PC-9 (cell line): ENCODE measurements around the gene RABL3. TPM values are rescaled to one million over a fixed set of nuclear protein-coding genes. Genes with fewer than 3 reads are reported as not detected.

Experiments
- BruUV-seq: library from RNA; stranded (reverse); fragments of 400-500 nt; replicated peaks from 2 replicates; lab custom pipeline; 2021; lab: Mats Ljungman, UMichigan
- CTCF ChIA-PET: fragments of 300-600 bp; sonication (Branson Sonifier 250); formaldehyde crosslinking; loops from one replicate; lab custom pipeline; 2022; ENCODE audit warnings: antibody characterized with exemption; lab: Charles Lee
- POLR2A ChIA-PET: fragments of 300-600 bp; sonication (Branson Sonifier 250); formaldehyde crosslinking; loops from one replicate; lab custom pipeline; 2022; ENCODE audit warnings: antibody characterized with exemption; ENCODE audit not compliant: unreplicated experiment; lab: Charles Lee
- DNase-seq, 2 experiments: peaks; one replicate each; pipeline versions ENCODE4 v3.0.0 to v3.0.0-alpha.2; 2015 to 2022; ENCODE audit warnings: mixed read lengths in 1 of 2
- H2AFZ ChIP-seq: fragments of 200-600 bp; sonication (generic); 2 replicates; pipeline ENCODE4 v1.8.1; 2017; ENCODE audit warnings: antibody characterized with exemption
- H3F3A ChIP-seq: fragments of 200-600 bp; sonication (generic); 2 replicates; pipeline ENCODE4 v1.8.1; 2017; ENCODE audit warnings: antibody characterized with exemption, mild to moderate bottlenecking, low read depth; ENCODE audit not compliant: insufficient read depth
- H3K27ac ChIP-seq: fragments of 200-600 bp; sonication (generic); 2 replicates; pipeline ENCODE4 v1.6.1; 2016; ENCODE audit warnings: mixed run types
- H3K27me3 ChIP-seq: fragments of 200-600 bp; sonication (generic); 2 replicates; pipeline ENCODE4 v1.6.1; 2016; ENCODE audit warnings: low read depth, mixed run types; ENCODE audit not compliant: insufficient read depth
- H3K36me3 ChIP-seq: fragments of 200-600 bp; sonication (generic); 2 replicates; pipeline ENCODE4 v1.6.1; 2016; ENCODE audit warnings: low read depth, mixed run types
- H3K4me1 ChIP-seq: fragments of 200-600 bp; sonication (generic); replicated peaks from 2 replicates; pipeline ENCODE4 v1.6.1; 2016; ENCODE audit warnings: mixed run types; ENCODE audit not compliant: insufficient read depth
- H3K4me2 ChIP-seq: fragments of 200-600 bp; sonication (generic); 2 replicates; pipeline ENCODE4 v1.6.1; 2017; ENCODE audit warnings: mixed run types
- H3K4me3 ChIP-seq: fragments of 200-600 bp; sonication (generic); 2 replicates; pipeline ENCODE4 v1.6.1; 2016; ENCODE audit warnings: mixed run types
- H3K79me2 ChIP-seq: fragments of 200-600 bp; sonication (generic); 2 replicates; pipeline ENCODE4 v1.6.1; 2017; ENCODE audit warnings: low read depth, mixed run types
- H3K9me2 ChIP-seq: fragments of 200-600 bp; sonication (generic); 2 replicates; pipeline ENCODE4 v1.8.1; 2017; ENCODE audit warnings: mild to moderate bottlenecking; ENCODE audit not compliant: insufficient read depth
- H3K9me3 ChIP-seq: fragments of 200-600 bp; sonication (generic); 2 replicates; pipeline ENCODE4 v1.8.1; 2016; ENCODE audit warnings: low read depth; ENCODE audit not compliant: insufficient read depth
- H4K20me1 ChIP-seq: fragments of 200-600 bp; sonication (generic); 2 replicates; pipeline ENCODE4 v1.8.1; 2017; ENCODE audit not compliant: insufficient read depth
- EZH2 ChIP-seq: fragments of 200-600 bp; sonication (generic); IDR thresholded peaks from 2 replicates; pipeline ENCODE4 v1.8.0; 2017; ENCODE audit warnings: antibody characterized with exemption, low read depth
- intact Hi-C: fragments of 100-400 bp; cut with micrococcal nuclease; formaldehyde crosslinking; loops from one replicate; pipeline ENCODE4 v1.10.0; 2022; ENCODE audit not compliant: unreplicated experiment
- total RNA-seq: library from RNA; stranded (reverse); gene quantifications from 2 replicates; pipeline ENCODE4 v1.2.3, GENCODE V29; 2021
- TF ChIP-seq, protein P1 (sequence below): fragments of 200-600 bp; sonication (generic); conservative IDR thresholded peaks from 2 replicates; pipeline ENCODE4 v1.6.1; 2017; ENCODE audit warnings: mixed run types, antibody characterized with exemption, mild to moderate bottlenecking, moderate library complexity

Gene RABL3
- total RNA-seq, 1 experiment from 2014 or later: 29.8 TPM

DNA sequence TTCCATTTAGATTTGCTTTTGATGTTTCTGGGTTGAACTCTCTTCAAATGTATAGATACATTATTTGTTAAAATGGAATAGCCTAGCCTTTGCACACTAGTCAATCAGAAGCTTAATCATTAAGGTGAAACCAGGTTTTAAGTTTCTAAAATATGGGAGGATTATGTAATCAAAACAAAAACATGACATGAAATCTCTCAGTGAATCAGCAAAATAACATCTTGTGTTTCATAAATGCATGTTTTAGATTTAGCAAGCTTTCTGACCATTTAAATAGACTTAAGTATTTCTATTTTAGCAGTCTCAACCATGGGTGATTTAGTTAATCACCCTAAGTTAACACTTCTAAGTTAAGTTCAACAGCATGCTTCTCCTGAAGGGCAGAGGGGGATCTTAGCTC is 11.5 kb upstream of the RABL3 start:
- POLR2A ChIA-PET: interaction anchor here (0.7 kb wide), 1 partner anchor 47 kb away, joined by 3 read pairs; no protein-coding TSS in a partner anchor
- CTCF ChIA-PET: no interaction called here
- H3K4me2 ChIP-seq: no peak overlapping the region
- H3K36me3 ChIP-seq: peaks cover 13% of the 10 kb centered on the region
- H3K27me3 ChIP-seq: no peaks in the 10 kb centered on the region
- peaks cover 10% of the 10 kb centered on the region for H4K20me1 ChIP-seq
- no peaks in the 10 kb centered on the region for H3F3A ChIP-seq
- intact Hi-C loops: no loop called here
- 0 out of 2 replicates have a peak overlapping the region, but pooled peaks have one; percentile 11 for H3K27ac ChIP-seq
- peaks cover 33% of the 10 kb centered on the region; the same call in 1 of the 2 replicates for H3K79me2 ChIP-seq
- DNase-seq: no peak
- no peak overlapping the region for H3K4me3 ChIP-seq
- no peak for TF ChIP-seq EZH2
- H2AFZ ChIP-seq: no peak overlapping the region
- no peaks in the 10 kb centered on the region; the same call in 1 of the 2 replicates for H3K9me2 ChIP-seq
- BruUV-seq: no TSS peak
- H3K4me1 ChIP-seq: no peaks in the 10 kb centered on the region
- H3K9me3 ChIP-seq: no peaks in the 10 kb centered on the region

DNA sequence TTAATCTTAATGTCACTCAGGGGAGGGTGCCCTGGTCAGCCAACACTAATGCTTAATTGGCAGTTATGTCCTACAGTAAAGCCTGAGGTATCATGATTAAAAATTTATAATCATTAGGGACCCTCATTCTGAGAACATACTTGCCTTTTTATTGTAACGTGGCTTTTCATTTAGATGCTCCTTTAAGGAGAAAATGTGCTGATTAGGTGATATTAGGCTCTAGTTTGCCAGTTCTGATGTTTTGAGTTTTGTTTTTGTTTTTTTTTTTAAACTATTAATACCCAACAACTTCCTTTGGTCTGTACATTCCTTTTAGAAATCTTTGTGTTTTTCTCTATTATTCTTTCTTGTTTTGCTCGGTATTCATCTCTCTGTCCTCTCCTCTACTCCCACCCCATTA is 10.5 kb upstream of the RABL3 start:
- Histone ChIP-seq H3K4me3 (no peak overlapping the region), H2AFZ (no peak overlapping the region), H4K20me1 (peaks cover 10% of the 10 kb centered on the region), H3K27ac (no peak overlapping the region), H3K9me2 (no peaks in the 10 kb centered on the region; the same call in 1 of the 2 replicates), H3K79me2 (peaks cover 26% of the 10 kb centered on the region; the same call in 1 of the 2 replicates), H3K4me2 (no peak overlapping the region), H3K27me3 (no peaks in the 10 kb centered on the region), H3K4me1 (no peaks in the 10 kb centered on the region), H3K9me3 (no peaks in the 10 kb centered on the region), H3K36me3 (peaks cover 13% of the 10 kb centered on the region), H3F3A (no peaks in the 10 kb centered on the region)
- no peak for DNase-seq
- intact Hi-C loops: no loop called here
- no TSS peak for BruUV-seq
- ChIA-PET POLR2A (no interaction called here), CTCF (no interaction called here)
- TF ChIP-seq, protein P1, sequence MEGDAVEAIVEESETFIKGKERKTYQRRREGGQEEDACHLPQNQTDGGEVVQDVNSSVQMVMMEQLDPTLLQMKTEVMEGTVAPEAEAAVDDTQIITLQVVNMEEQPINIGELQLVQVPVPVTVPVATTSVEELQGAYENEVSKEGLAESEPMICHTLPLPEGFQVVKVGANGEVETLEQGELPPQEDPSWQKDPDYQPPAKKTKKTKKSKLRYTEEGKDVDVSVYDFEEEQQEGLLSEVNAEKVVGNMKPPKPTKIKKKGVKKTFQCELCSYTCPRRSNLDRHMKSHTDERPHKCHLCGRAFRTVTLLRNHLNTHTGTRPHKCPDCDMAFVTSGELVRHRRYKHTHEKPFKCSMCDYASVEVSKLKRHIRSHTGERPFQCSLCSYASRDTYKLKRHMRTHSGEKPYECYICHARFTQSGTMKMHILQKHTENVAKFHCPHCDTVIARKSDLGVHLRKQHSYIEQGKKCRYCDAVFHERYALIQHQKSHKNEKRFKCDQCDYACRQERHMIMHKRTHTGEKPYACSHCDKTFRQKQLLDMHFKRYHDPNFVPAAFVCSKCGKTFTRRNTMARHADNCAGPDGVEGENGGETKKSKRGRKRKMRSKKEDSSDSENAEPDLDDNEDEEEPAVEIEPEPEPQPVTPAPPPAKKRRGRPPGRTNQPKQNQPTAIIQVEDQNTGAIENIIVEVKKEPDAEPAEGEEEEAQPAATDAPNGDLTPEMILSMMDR: no peak
- no peak for TF ChIP-seq EZH2

DNA sequence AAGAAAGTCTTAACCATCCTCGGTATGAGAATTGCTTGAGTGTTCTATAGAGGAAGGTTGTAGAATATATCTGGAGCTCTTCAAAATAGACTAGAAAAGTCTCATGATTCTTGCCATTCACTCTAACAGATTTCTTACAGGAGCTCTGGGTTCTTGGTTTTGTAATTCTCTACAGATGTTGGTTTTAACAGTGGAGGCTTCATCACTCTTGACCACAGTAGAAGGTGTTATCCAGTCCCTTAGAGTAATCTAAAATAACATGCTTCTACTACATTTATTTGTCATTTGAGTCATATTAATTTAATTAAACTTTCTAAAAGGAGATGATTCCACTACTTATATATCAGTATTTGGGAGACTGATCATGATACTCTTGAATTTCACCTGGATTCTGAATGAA is 9.9 kb upstream of the RABL3 start:
- H2AFZ ChIP-seq: no peak overlapping the region
- no peak overlapping the region for H3K4me3 ChIP-seq
- no peak for DNase-seq
- H4K20me1 ChIP-seq: peaks cover 10% of the 10 kb centered on the region
- no peaks in the 10 kb centered on the region; the same call in 1 of the 2 replicates for H3K9me2 ChIP-seq
- no peak for TF ChIP-seq EZH2
- TF ChIP-seq, protein P1: no peak
- POLR2A ChIA-PET: no interaction called here
- no peaks in the 10 kb centered on the region for H3K27me3 ChIP-seq
- peaks cover 25% of the 10 kb centered on the region; the same call in 1 of the 2 replicates for H3K79me2 ChIP-seq
- H3K9me3 ChIP-seq: no peaks in the 10 kb centered on the region
- intact Hi-C loops: no loop called here
- peaks cover 13% of the 10 kb centered on the region for H3K36me3 ChIP-seq
- H3K27ac ChIP-seq: no peak overlapping the region
- no TSS peak for BruUV-seq
- CTCF ChIA-PET: no interaction called here
- no peak overlapping the region for H3K4me2 ChIP-seq
- H3K4me1 ChIP-seq: no peaks in the 10 kb centered on the region
- H3F3A ChIP-seq: no peaks in the 10 kb centered on the region

DNA sequence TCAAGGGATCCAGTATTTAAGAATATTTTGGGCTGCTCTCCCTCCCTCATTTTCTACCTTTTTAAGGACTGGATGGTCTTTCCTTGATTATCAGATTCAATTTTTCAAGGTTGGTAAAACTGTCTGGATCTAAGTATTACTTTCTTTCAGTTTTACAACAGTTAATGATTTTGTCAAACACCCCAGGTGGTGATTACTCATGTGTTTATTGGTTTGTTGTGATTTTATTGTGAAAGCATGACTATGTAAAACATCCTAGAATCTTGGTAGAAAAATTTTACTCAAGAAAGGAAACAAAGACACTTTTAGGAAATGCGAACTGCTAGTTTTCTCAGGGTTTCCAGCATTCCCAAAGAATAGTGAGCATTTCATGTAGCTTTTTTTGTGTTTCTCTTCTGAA is 7.5 kb upstream of the RABL3 start:
- ChIA-PET POLR2A (no interaction called here), CTCF (no interaction called here)
- H3K79me2 ChIP-seq: peaks cover 46% of the 10 kb centered on the region
- intact Hi-C loops: no loop called here
- peaks cover 13% of the 10 kb centered on the region for H3K36me3 ChIP-seq
- no peak overlapping the region for H3K4me2 ChIP-seq
- no peaks in the 10 kb centered on the region; the same call in 1 of the 2 replicates for H3K9me2 ChIP-seq
- no peak overlapping the region for H3K27ac ChIP-seq
- H2AFZ ChIP-seq: no peak overlapping the region
- no peak for DNase-seq
- no peaks in the 10 kb centered on the region for H3K4me1 ChIP-seq
- no peaks in the 10 kb centered on the region for H3K9me3 ChIP-seq
- H3F3A ChIP-seq: no peaks in the 10 kb centered on the region
- H3K4me3 ChIP-seq: no peak overlapping the region
- BruUV-seq: no TSS peak
- no peaks in the 10 kb centered on the region for H3K27me3 ChIP-seq
- TF ChIP-seq EZH2: no peak
- TF ChIP-seq, protein P1: no peak
- H4K20me1 ChIP-seq: peaks cover 10% of the 10 kb centered on the region
